Fibroblast of villous mesenchyme (primary cell): ENCODE measurements around the gene PLS1. TPM values are rescaled to one million over a fixed set of nuclear protein-coding genes. Genes with fewer than 3 reads are reported as not detected.

Experiments used
- DNase-seq: peaks from one replicate; pipeline ENCODE4 v3.0.0-alpha.2; 2010; ENCODE audit warnings: low read depth
- H3K4me3 ChIP-seq: 2 replicates; pipeline ENCODE4 v1.5.1; 2011; ENCODE audit warnings: low read depth, mild to moderate bottlenecking, low read length
- CTCF ChIP-seq: IDR thresholded peaks from 2 replicates; pipeline ENCODE4 v1.5.1; 2012; ENCODE audit warnings: low read depth, mild to moderate bottlenecking, low read length; ENCODE audit not compliant: insufficient read depth
- total RNA-seq: library from RNA; depleted of rRNA; stranded (reverse); fragments of >200 nt; gene quantifications from 2 replicates; pipeline ENCODE4 v1.2.3, GENCODE V29; 2012

Gene PLS1
- total RNA-seq, 1 donor: 3.0 TPM

- DNase-seq: no peak
- H3K4me3 ChIP-seq: no peak overlapping the region
- no peak for TF ChIP-seq CTCF
Observed at GRCh38 chr3:142660893-142661292, 64.7 kb downstream of the PLS1 start.

DNA sequence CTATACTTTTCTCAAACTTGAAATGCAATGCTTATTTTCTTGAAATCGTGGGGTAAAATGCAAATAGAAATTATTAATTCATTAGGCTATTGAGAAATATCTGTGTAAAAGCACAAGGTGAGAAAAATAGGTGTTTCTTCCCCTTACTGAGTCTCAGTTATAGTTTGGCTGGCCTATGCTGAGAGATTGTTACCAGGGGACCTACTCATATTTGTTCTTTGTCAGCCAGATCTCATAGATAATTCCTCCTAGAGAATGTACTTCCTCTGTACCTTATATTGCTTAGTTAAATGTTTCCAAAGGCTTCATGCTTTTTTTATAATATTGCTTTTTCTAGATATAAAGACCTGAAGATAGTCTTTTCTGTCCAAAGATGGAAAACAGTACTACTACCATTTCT lies 67.7 kb downstream of the PLS1 start:
- TF ChIP-seq CTCF: no peak
- no peak overlapping the region for H3K4me3 ChIP-seq

GRCh38 chr3:142664311-142664710 lies 68.1 kb downstream of the PLS1 start:
- DNase-seq: no peak
- no peak for TF ChIP-seq CTCF
- H3K4me3 ChIP-seq: no peak overlapping the region

More for the DNA sequence above, 67.7 kb downstream of the PLS1 start:
- DNase-seq: no peak

DNA sequence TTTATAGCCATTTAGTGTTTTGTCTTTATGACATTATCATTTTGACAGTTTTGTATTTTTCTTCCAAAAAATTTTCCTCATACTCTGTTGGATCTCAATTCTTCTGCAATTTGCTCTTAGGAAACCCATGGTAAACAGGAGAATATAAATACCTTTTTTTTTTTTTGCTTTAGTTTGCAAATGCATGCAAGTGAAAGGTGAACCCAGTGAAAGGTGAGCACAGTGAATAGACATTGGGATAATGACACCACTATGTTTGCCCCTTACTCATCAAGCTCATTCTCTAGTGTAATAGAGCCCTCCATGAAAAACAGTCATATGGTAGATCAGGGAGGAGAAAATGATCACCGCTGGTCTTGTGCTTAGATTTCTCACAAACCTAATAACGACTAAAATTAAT lies 68.6 kb downstream of the PLS1 start:
- no peak overlapping the region for H3K4me3 ChIP-seq
- no peak for DNase-seq
- TF ChIP-seq CTCF: no peak

DNA sequence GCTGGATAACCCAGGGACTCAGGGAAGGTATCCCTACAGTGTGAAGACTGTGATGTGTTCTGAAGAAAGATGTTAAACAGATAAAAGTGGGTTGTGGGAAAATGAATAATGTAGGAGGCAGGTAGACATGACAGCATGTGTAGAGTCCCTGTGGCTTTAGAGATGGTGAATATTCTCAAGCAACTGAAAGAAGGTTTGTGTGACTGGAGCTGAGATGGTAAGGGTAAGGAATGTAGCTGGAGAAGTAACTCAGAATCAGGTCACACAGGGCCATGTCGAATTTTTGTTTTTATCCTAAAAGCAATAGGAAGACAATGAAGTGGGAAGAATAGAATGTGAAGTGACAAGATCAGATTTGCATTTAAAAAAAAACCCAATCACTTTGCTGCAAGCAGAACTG lies 73.9 kb downstream of the PLS1 start:
- TF ChIP-seq CTCF: no peak
- H3K4me3 ChIP-seq: no peak overlapping the region
- DNase-seq: no peak

GRCh38 chr3:142676151-142676550 lies 80.0 kb downstream of the PLS1 start:
- no peak for DNase-seq
- H3K4me3 ChIP-seq: no peak overlapping the region

More at GRCh38 chr3:142676151-142676550, 80.0 kb downstream of the PLS1 start:
- no peak for TF ChIP-seq CTCF
